ENCODE results near the gene CGB8. TPM values are rescaled to one million over a fixed set of nuclear protein-coding genes. Genes with fewer than 3 reads are reported as not detected.
"Not testable (repeated sequence)": the region's sequence is repeated elsewhere in the genome, so short reads cannot be mapped to it uniquely, and the experiment has no call there.

The CGB8 gene
- total and polyA plus RNA-seq, 2 experiments from 2014 or later = not detected

- H3F3A ChIP-seq (replicated peaks; ENCODE audit: low read depth); H3K79me2 ChIP-seq (replicated peaks; ENCODE audit: insufficient read depth); H3K27ac Mint-ChIP-seq; H3K4me1 ChIP-seq (ENCODE audit: insufficient read depth); H3K36me3 Mint-ChIP-seq (ENCODE audit: low read depth); H2AFZ ChIP-seq; H3K27ac ChIP-seq (ENCODE audit: low read depth); H4K20me1 ChIP-seq (replicated peaks; ENCODE audit: insufficient read depth); H3K9me3 Mint-ChIP-seq; DNase-seq (ENCODE audit: low spot score); H3K9me2 ChIP-seq (ENCODE audit: insufficient read depth); H3K36me3 ChIP-seq (ENCODE audit: insufficient read depth): not testable (repeated sequence)
- H3K27me3 ChIP-seq (ENCODE audit: insufficient read depth) = peaks cover 63% of the 10 kb centered on the region
- peak overlapping the region; percentile 73 for H3K4me3 ChIP-seq
- H3K4me3 Mint-ChIP-seq = peak overlapping the region; percentile 73
- peak; percentile 25 for TF ChIP-seq EZH2 (IDR thresholded peaks at IDR 0.05; ENCODE audit: low read depth, unreplicated experiment)
- peak; percentile 15 for ATAC-seq
- H3K4me2 ChIP-seq = peak overlapping the region; percentile 95
- peaks cover 11% of the 10 kb centered on the region for H3K4me1 Mint-ChIP-seq
- H3K27me3 Mint-ChIP-seq (ENCODE audit: insufficient read depth, low read depth, poor library complexity) = peaks cover 57% of the 10 kb centered on the region
Measured at GRCh38 chr19:49056902-49057596, 8.1 kb upstream of the CGB8 start.

- Histone ChIP-seq H3K27ac (ENCODE audit: low read depth) (no peak overlapping the region), H3K4me2 (peak overlapping the region; percentile 95), H3K79me2 (replicated peaks; ENCODE audit: insufficient read depth) (no peaks in the 10 kb centered on the region), H3K9me2 (ENCODE audit: insufficient read depth) (no peaks in the 10 kb centered on the region), H4K20me1 (replicated peaks; ENCODE audit: insufficient read depth) (no peaks in the 10 kb centered on the region), H3K4me3 (peak overlapping the region; percentile 73), H2AFZ (peak overlapping the region; percentile 90), H3K27me3 (ENCODE audit: insufficient read depth) (peaks cover 63% of the 10 kb centered on the region), H3K36me3 (ENCODE audit: insufficient read depth) (no peaks in the 10 kb centered on the region), H3F3A (replicated peaks; ENCODE audit: low read depth) (no peaks in the 10 kb centered on the region), H3K4me1 (ENCODE audit: insufficient read depth) (peaks cover 9% of the 10 kb centered on the region; the same call in 1 of the 2 replicates)
- H3K27ac Mint-ChIP-seq = no peak overlapping the region
- ATAC-seq (peak; percentile 78), DNase-seq (ENCODE audit: low spot score) (peak; percentile 76)
- no peaks in the 10 kb centered on the region for H3K36me3 Mint-ChIP-seq (ENCODE audit: low read depth)
- peak; percentile 45 for TF ChIP-seq POLR2AphosphoS5 (IDR thresholded peaks at IDR 0.05; ENCODE audit: low read depth)
- no peak for TF ChIP-seq NANOG (IDR thresholded peaks at IDR 0.05; ENCODE audit: borderline replicate concordance)
- TF ChIP-seq CREB1 (CRISPR knock-in tag; IDR thresholded peaks at IDR 0.05; ENCODE audit: low read depth) = no peak
- peak; percentile 22 to 34 for TF ChIP-seq CTCF (conservative IDR thresholded peaks at IDR 0.05; ENCODE audit: low read depth in 2 of 2)
- TF ChIP-seq ZNF114 (CRISPR knock-in tag; IDR thresholded peaks at IDR 0.05) = no peak
- peak; percentile 54 for TF ChIP-seq EZH2 (IDR thresholded peaks at IDR 0.05; ENCODE audit: low read depth, unreplicated experiment)
- H3K4me3 Mint-ChIP-seq = peak overlapping the region; percentile 73
- H3K27me3 Mint-ChIP-seq (ENCODE audit: insufficient read depth, low read depth, poor library complexity) = peaks cover 57% of the 10 kb centered on the region
- no peaks in the 10 kb centered on the region; the same call in 2 of the 3 replicates for H3K9me3 Mint-ChIP-seq
- H3K4me1 Mint-ChIP-seq = peaks cover 11% of the 10 kb centered on the region
Measured at GRCh38 chr19:49056101-49056901, 7.4 kb upstream of the CGB8 start.

- H3K9me2 ChIP-seq (ENCODE audit: insufficient read depth); ATAC-seq; H3K4me1 Mint-ChIP-seq; H3K9me3 Mint-ChIP-seq; H3K4me2 ChIP-seq; H4K20me1 ChIP-seq (replicated peaks; ENCODE audit: insufficient read depth); H3K36me3 Mint-ChIP-seq (ENCODE audit: low read depth); H3K4me1 ChIP-seq (ENCODE audit: insufficient read depth); H3K27ac Mint-ChIP-seq; H3F3A ChIP-seq (replicated peaks; ENCODE audit: low read depth); DNase-seq (ENCODE audit: low spot score); H3K4me3 ChIP-seq; H3K79me2 ChIP-seq (replicated peaks; ENCODE audit: insufficient read depth); H3K27me3 ChIP-seq (ENCODE audit: insufficient read depth); H3K4me3 Mint-ChIP-seq; H3K36me3 ChIP-seq (ENCODE audit: insufficient read depth); H2AFZ ChIP-seq; H3K27ac ChIP-seq (ENCODE audit: low read depth): not testable (repeated sequence)
- H3K27me3 Mint-ChIP-seq (ENCODE audit: insufficient read depth, low read depth, poor library complexity) = peaks cover 17% of the 10 kb centered on the region
Measured at GRCh38 chr19:49050376-49051033, 1.6 kb upstream of the CGB8 start.

GRCh38 chr19:49049834-49050233, 923 bp upstream of the CGB8 start:
- H3K36me3 Mint-ChIP-seq (ENCODE audit: low read depth); H3K4me1 Mint-ChIP-seq; ATAC-seq; H3K4me3 ChIP-seq; H3K4me3 Mint-ChIP-seq; H3K79me2 ChIP-seq (replicated peaks; ENCODE audit: insufficient read depth); H2AFZ ChIP-seq; H3F3A ChIP-seq (replicated peaks; ENCODE audit: low read depth); DNase-seq (ENCODE audit: low spot score); H3K9me3 Mint-ChIP-seq; H4K20me1 ChIP-seq (replicated peaks; ENCODE audit: insufficient read depth); H3K27me3 ChIP-seq (ENCODE audit: insufficient read depth); H3K36me3 ChIP-seq (ENCODE audit: insufficient read depth); H3K9me2 ChIP-seq (ENCODE audit: insufficient read depth); H3K27ac ChIP-seq (ENCODE audit: low read depth); H3K4me2 ChIP-seq; H3K4me1 ChIP-seq (ENCODE audit: insufficient read depth); H3K27ac Mint-ChIP-seq: not testable (repeated sequence)
- peaks cover 12% of the 10 kb centered on the region for H3K27me3 Mint-ChIP-seq (ENCODE audit: insufficient read depth, low read depth, poor library complexity)

GRCh38 chr19:49043548-49043947, 5.4 kb downstream of the CGB8 start, which contains the start of gene CGB5:
TSS of gene CGB5 (plus strand) at chr19:49043848. CDS start at chr19:49044210, 362 bp downstream.
- not testable (repeated sequence) for DNase-seq (ENCODE audit: low spot score); H3K4me1 Mint-ChIP-seq; H3K4me3 Mint-ChIP-seq; H3K27ac ChIP-seq (ENCODE audit: low read depth); H3K79me2 ChIP-seq (replicated peaks; ENCODE audit: insufficient read depth); H2AFZ ChIP-seq; H3K27ac Mint-ChIP-seq; H3K27me3 ChIP-seq (ENCODE audit: insufficient read depth); ATAC-seq; H3K36me3 Mint-ChIP-seq (ENCODE audit: low read depth); H3K4me1 ChIP-seq (ENCODE audit: insufficient read depth); H4K20me1 ChIP-seq (replicated peaks; ENCODE audit: insufficient read depth); H3K27me3 Mint-ChIP-seq (ENCODE audit: insufficient read depth, low read depth, poor library complexity); H3K4me3 ChIP-seq; H3K9me3 Mint-ChIP-seq; H3K4me2 ChIP-seq; H3K36me3 ChIP-seq (ENCODE audit: insufficient read depth); H3K9me2 ChIP-seq (ENCODE audit: insufficient read depth); H3F3A ChIP-seq (replicated peaks; ENCODE audit: low read depth)
